ENCODE data around the gene ITGA8. TPM values are rescaled to one million over a fixed set of nuclear protein-coding genes. Genes with fewer than 3 reads are reported as not detected.
A peak's percentile ranks its signal among the peaks of the same experiment; 100 is the strongest.
"Not testable (repeated sequence)": the region's sequence is repeated elsewhere in the genome, so short reads cannot be mapped to it uniquely, and the experiment has no call there.

Gene ITGA8
- total RNA-seq, 1 donor from 2014 or later: 0.20 TPM

- no peak for ATAC-seq
- DNase-seq (ENCODE audit: low spot score): no peak
Measured at GRCh38 chr10:15624401-15625196, 95.1 kb downstream of the ITGA8 start.

GRCh38 chr10:15620836-15621515 lies 98.7 kb downstream of the ITGA8 start:
- ATAC-seq: no peak
- DNase-seq (ENCODE audit: low spot score): no peak

- DNase-seq (ENCODE audit: low spot score): no peak
- no peak for ATAC-seq
Measured at GRCh38 chr10:15620337-15620736, 99.4 kb downstream of the ITGA8 start.

- ATAC-seq (no peak), DNase-seq (ENCODE audit: low spot score) (no peak)
Measured at GRCh38 chr10:15609246-15609645, 110.5 kb downstream of the ITGA8 start.

- DNase-seq (ENCODE audit: low spot score): no peak
- no peak for ATAC-seq
Measured at GRCh38 chr10:15606377-15606776, 113.3 kb downstream of the ITGA8 start.

- DNase-seq (ENCODE audit: low spot score): no peak
- ATAC-seq: no peak
Measured at GRCh38 chr10:15605740-15606369, 113.9 kb downstream of the ITGA8 start.

GRCh38 chr10:15603446-15604011 lies 116.2 kb downstream of the ITGA8 start:
- DNase-seq (ENCODE audit: low spot score) (no peak), ATAC-seq (no peak)

- no peak for DNase-seq (ENCODE audit: low spot score)
Measured at GRCh38 chr10:15601819-15602218, 117.9 kb downstream of the ITGA8 start.

GRCh38 chr10:15595260-15595659 lies 124.5 kb downstream of the ITGA8 start:
- ATAC-seq: no peak

More at GRCh38 chr10:15601819-15602218, 117.9 kb downstream of the ITGA8 start:
- ATAC-seq: no peak

GRCh38 chr10:15591937-15592336 lies 127.8 kb downstream of the ITGA8 start:
- no peak for DNase-seq (ENCODE audit: low spot score)

More at GRCh38 chr10:15595260-15595659, 124.5 kb downstream of the ITGA8 start:
- no peak for DNase-seq (ENCODE audit: low spot score)

GRCh38 chr10:15591431-15591830 lies 128.3 kb downstream of the ITGA8 start:
- no peak for ATAC-seq
- no peak for DNase-seq (ENCODE audit: low spot score)

More at GRCh38 chr10:15591937-15592336, 127.8 kb downstream of the ITGA8 start:
- ATAC-seq: no peak

- ATAC-seq (peak; percentile 27), DNase-seq (ENCODE audit: low spot score) (no peak)
Measured at GRCh38 chr10:15588635-15589508, 130.8 kb downstream of the ITGA8 start.

GRCh38 chr10:15588151-15588550 lies 131.6 kb downstream of the ITGA8 start:
- DNase-seq (ENCODE audit: low spot score): no peak
- ATAC-seq: no peak

- DNase-seq (ENCODE audit: low spot score): no peak
- ATAC-seq: no peak
Measured at GRCh38 chr10:15587271-15587670, 132.5 kb downstream of the ITGA8 start.

- peak; percentile 59 for DNase-seq (ENCODE audit: low spot score)
- ATAC-seq: peak; percentile 92
Measured at GRCh38 chr10:15585303-15585715, 134.4 kb downstream of the ITGA8 start.

- DNase-seq (ENCODE audit: low spot score); ATAC-seq: not testable (repeated sequence)
Measured at GRCh38 chr10:15582972-15583371, 136.8 kb downstream of the ITGA8 start.

GRCh38 chr10:15579605-15580004 lies 140.1 kb downstream of the ITGA8 start:
- ATAC-seq: no peak
- DNase-seq (ENCODE audit: low spot score): no peak

GRCh38 chr10:15572531-15573045 lies 147.1 kb downstream of the ITGA8 start:
- ATAC-seq (no peak), DNase-seq (ENCODE audit: low spot score) (no peak)

- ATAC-seq (no peak), DNase-seq (ENCODE audit: low spot score) (peak; percentile 47)
Measured at GRCh38 chr10:15571575-15571974, 148.1 kb downstream of the ITGA8 start.

GRCh38 chr10:15570738-15571339 lies 148.9 kb downstream of the ITGA8 start:
- ATAC-seq (no peak), DNase-seq (ENCODE audit: low spot score) (no peak)
